GM12892 (cell line): ENCODE measurements around the gene MYNN.

ENCODE experiments used
- POLR2A ChIP-seq: IDR thresholded peaks from 2 replicates; pipeline ENCODE4 v1.6.1; 2011; ENCODE audit warnings: low read depth, low read length, control low read depth
- POLR2AphosphoS5 ChIP-seq: IDR thresholded peaks from 2 replicates; pipeline ENCODE4 v1.6.1; 2011; ENCODE audit warnings: low read depth, low read length, control low read depth
- TAF1 ChIP-seq: IDR thresholded peaks from 2 replicates; pipeline ENCODE4 v1.6.1; 2011; ENCODE audit warnings: low read depth, mild to moderate bottlenecking, control low read depth, low read length, borderline replicate concordance

DNA sequence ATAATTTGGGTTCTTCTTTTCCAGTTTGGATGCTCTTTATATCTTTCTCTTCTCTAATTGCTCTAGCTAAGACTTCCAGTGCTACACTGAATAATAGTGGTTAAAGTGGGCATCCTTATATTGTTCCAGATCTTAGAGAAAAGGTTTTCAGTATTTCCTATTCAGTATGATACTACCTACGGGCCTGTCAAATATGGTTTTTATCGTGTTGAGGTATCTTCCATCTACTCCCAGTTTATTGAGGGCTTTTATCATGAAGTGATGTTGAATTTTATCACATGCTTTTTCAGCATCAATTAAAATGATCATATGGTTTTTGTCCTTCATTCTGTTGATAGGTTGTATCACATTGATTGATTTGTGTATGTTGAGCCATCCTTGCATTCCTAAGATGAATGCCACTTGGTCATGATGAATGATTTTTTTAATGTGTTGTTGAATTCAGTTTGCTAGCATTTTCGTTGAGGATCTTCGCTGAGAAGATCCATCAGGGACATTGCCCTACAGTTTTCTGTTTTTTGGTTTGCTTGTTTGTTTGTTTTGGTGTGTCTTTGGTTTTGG lies 42.5 kb downstream of the MYNN start:
- no peak for TF ChIP-seq POLR2A
- TF ChIP-seq TAF1 = no peak
- TF ChIP-seq POLR2AphosphoS5 = no peak
